22Rv1 (cell line): Measurements from ENCODE around the gene VRK2.
"Not testable (repeated sequence)": the region's sequence is repeated elsewhere in the genome, so short reads cannot be mapped to it uniquely, and the experiment has no call there.

ENCODE experiments used
- H3K27ac ChIP-seq: fragments of 450-650 bp; 2 replicates; pipeline ENCODE4 v1.5.1; 2017
- CTCF ChIP-seq: fragments of 450-650 bp; IDR thresholded peaks from 2 replicates; pipeline ENCODE4 v1.5.1; 2017; ENCODE audit warnings: mild to moderate bottlenecking
- ZFX ChIP-seq: fragments of 450-650 bp; IDR thresholded peaks from 2 replicates; pipeline ENCODE4 v1.6.1; 2017; ENCODE audit warnings: antibody characterized with exemption, borderline replicate concordance

Gene VRK2

GRCh38 chr2:58180635-58181034 is 134.0 kb downstream of the VRK2 start:
- no peak for TF ChIP-seq ZFX
- TF ChIP-seq CTCF = no peak
- H3K27ac ChIP-seq = no peak overlapping the region

- TF ChIP-seq ZFX (no peak), CTCF (no peak)
- no peak overlapping the region for H3K27ac ChIP-seq
These were observed 135.9 kb downstream of the VRK2 start for GRCh38 chr2:58182527-58182926.

- no peak overlapping the region for H3K27ac ChIP-seq
- TF ChIP-seq CTCF = no peak
- TF ChIP-seq ZFX = no peak
These were observed 139.9 kb downstream of the VRK2 start for GRCh38 chr2:58186501-58186900.

- not testable (repeated sequence) for H3K27ac ChIP-seq
These were observed 140.4 kb downstream of the VRK2 start for GRCh38 chr2:58187022-58187421.

GRCh38 chr2:58194458-58194857 is 147.9 kb downstream of the VRK2 start:
- no peak overlapping the region for H3K27ac ChIP-seq
- no peak for TF ChIP-seq CTCF
- no peak for TF ChIP-seq ZFX

GRCh38 chr2:58195662-58196061 is 149.1 kb downstream of the VRK2 start:
- no peak overlapping the region for H3K27ac ChIP-seq
- no peak for TF ChIP-seq ZFX
- TF ChIP-seq CTCF = no peak

- TF ChIP-seq ZFX = no peak
- TF ChIP-seq CTCF = no peak
These were observed 151.3 kb downstream of the VRK2 start for GRCh38 chr2:58197894-58198293.

GRCh38 chr2:58202404-58202803 is 155.8 kb downstream of the VRK2 start:
- TF ChIP-seq CTCF (no peak), ZFX (no peak)
- H3K27ac ChIP-seq = no peak overlapping the region

More at GRCh38 chr2:58197894-58198293, 151.3 kb downstream of the VRK2 start:
- H3K27ac ChIP-seq = no peak overlapping the region
